ENCODE data around the gene IL11. TPM values are rescaled to one million over a fixed set of nuclear protein-coding genes. Genes with fewer than 3 reads are reported as not detected.

The IL11 gene
- total and polyA plus RNA-seq, 2 donors (not counting 1 experiment from before 2014, with no cell fraction given), result 0.66 to 1.2 TPM

GRCh38 chr19:55344444-55344843 lies 25.8 kb downstream of the IL11 start:
- H3K9me3 ChIP-seq (ENCODE audit: control insufficient read depth, insufficient read depth, low read depth, low read length), result no peaks in the 10 kb centered on the region
- no peaks in the 10 kb centered on the region for H3K27me3 ChIP-seq (ENCODE audit: control insufficient read depth, insufficient read depth, low read length)
- H4K20me1 ChIP-seq (ENCODE audit: control insufficient read depth, extremely low read depth, insufficient read depth, low read length), result no peaks in the 10 kb centered on the region
- H3K4me1 ChIP-seq (ENCODE audit: control insufficient read depth, extremely low read depth, insufficient read depth, low read length), result peaks cover 8% of the 10 kb centered on the region
- H3K4me3 ChIP-seq (replicated peaks in 1 of 4; ENCODE audit: control extremely low read depth in 1 of 4, insufficient read depth in 1 of 4, low read depth in 3 of 4, low read length in 4 of 4), result no peak overlapping the region
- peaks cover 4% of the 10 kb centered on the region for H3K36me3 ChIP-seq (ENCODE audit: control insufficient read depth, insufficient read depth, low read length)
- no peak overlapping the region for H3K9ac ChIP-seq (ENCODE audit: insufficient read depth, low read length)
- H3K27ac ChIP-seq (ENCODE audit: insufficient read depth, low read length), result no peak overlapping the region
- H3K4me2 ChIP-seq (ENCODE audit: extremely low read depth, insufficient read depth, low read length), result no peak overlapping the region
- no peaks in the 10 kb centered on the region for H3K79me2 ChIP-seq (ENCODE audit: control insufficient read depth, insufficient read depth, low read length)
- peak in 1 of 2 donors; percentile 40 for DNase-seq (ENCODE audit: low read depth in 2 of 2)
- no peak overlapping the region for H2AFZ ChIP-seq (ENCODE audit: low read length)
- TF ChIP-seq CTCF (conservative IDR thresholded peaks at IDR 0.05 in 1 of 2, IDR thresholded peaks at IDR 0.05 in 1 of 2; ENCODE audit: low read depth in 1 of 2, low read length in 2 of 2) (no peak), EZH2 (IDR thresholded peaks at IDR 0.05; ENCODE audit: low read length, missing control alignments) (no peak)

DNA sequence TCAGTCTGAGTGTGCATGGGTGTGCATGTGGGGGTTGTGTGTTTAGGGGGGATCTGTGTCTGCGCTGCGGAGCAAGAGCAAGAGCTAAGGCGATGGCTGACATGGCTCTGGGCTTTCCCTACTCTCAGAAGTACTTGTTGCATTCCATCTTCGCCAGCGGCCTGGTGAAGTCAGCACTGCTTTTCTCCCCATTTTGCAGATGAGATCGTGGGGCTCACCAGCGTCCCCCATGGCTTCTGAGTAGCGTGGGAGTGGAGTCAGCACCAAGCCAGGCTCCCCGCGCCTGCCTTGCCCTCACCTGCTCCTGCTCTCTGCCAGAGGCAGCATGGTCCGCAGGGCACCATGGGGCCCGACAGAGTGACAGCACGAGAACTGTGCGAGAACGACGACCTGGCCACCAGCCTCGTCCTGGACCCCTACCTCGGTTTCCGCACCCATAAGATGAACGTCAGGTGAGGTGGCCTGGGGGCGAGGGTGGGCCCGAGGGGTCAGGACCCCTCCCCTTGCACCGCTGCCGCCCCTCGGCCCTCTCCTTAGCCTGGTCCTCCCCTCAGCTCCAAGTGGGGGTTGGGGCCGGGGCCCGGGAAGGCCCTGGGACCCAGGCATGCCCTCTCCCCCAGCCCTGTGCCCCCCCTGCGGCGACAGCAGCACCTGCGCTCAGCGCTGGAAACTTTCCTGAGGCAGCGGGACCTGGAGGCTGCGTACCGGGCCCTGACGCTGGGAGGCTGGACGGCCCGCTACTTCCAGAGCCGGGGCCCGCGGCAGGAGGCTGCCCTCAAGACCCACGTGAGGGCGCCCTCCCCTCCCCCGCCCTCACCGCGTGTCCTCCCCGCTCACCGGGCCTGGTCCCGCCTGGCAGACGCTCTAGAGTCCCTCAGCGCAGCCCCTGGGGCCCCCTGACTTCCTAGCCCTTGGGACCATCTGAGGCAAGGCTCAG lies 28.4 kb downstream of the IL11 start:
- H3K36me3 ChIP-seq (ENCODE audit: control insufficient read depth, insufficient read depth, low read length), result peaks cover 4% of the 10 kb centered on the region
- H3K9ac ChIP-seq (ENCODE audit: insufficient read depth, low read length), result no peak overlapping the region
- peaks cover 11% of the 10 kb centered on the region for H3K4me1 ChIP-seq (ENCODE audit: control insufficient read depth, extremely low read depth, insufficient read depth, low read length)
- no peak for DNase-seq (ENCODE audit: low read depth in 2 of 2)
- no peaks in the 10 kb centered on the region for H4K20me1 ChIP-seq (ENCODE audit: control insufficient read depth, extremely low read depth, insufficient read depth, low read length)
- TF ChIP-seq CTCF (conservative IDR thresholded peaks at IDR 0.05 in 1 of 2, IDR thresholded peaks at IDR 0.05 in 1 of 2; ENCODE audit: low read depth in 1 of 2, low read length in 2 of 2) (no peak), EZH2 (IDR thresholded peaks at IDR 0.05; ENCODE audit: low read length, missing control alignments) (no peak)
- no peaks in the 10 kb centered on the region for H3K79me2 ChIP-seq (ENCODE audit: control insufficient read depth, insufficient read depth, low read length)
- no peak overlapping the region for H3K27ac ChIP-seq (ENCODE audit: insufficient read depth, low read length)
- H2AFZ ChIP-seq (ENCODE audit: low read length), result no peak overlapping the region
- peaks cover 2% of the 10 kb centered on the region for H3K27me3 ChIP-seq (ENCODE audit: control insufficient read depth, insufficient read depth, low read length)
- peak overlapping the region in 1 of 4 experiments; percentile 27 for H3K4me3 ChIP-seq (replicated peaks in 1 of 4; ENCODE audit: control extremely low read depth in 1 of 4, insufficient read depth in 1 of 4, low read depth in 3 of 4, low read length in 4 of 4)
- H3K9me3 ChIP-seq (ENCODE audit: control insufficient read depth, insufficient read depth, low read depth, low read length), result no peaks in the 10 kb centered on the region
- H3K4me2 ChIP-seq (ENCODE audit: extremely low read depth, insufficient read depth, low read length), result peak overlapping the region; percentile 35

DNA sequence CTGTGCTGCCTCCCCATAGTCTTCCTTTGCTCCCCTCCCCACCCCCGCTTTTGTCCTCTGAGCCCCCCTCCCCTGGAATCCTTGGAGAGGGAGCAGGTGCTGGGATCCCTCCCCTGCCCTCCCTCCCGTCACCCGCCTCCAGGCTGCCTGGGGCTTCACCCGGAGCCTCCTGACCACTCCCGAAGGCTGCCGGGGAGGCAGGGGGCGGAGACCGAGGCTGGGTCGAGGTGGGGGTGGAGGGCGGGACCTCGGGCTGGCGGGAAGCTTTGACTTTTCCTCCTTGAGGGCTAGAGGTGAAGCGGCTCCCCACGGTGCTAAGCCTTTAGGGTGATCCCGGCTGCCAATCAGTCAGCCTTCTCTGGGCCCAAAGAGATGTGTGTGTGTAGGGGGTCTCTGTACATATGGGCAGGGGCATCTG lies 29.1 kb downstream of the IL11 start:
- Histone ChIP-seq H3K79me2 (ENCODE audit: control insufficient read depth, insufficient read depth, low read length) (no peaks in the 10 kb centered on the region), H4K20me1 (ENCODE audit: control insufficient read depth, extremely low read depth, insufficient read depth, low read length) (no peaks in the 10 kb centered on the region), H3K4me3 (replicated peaks in 1 of 4; ENCODE audit: control extremely low read depth in 1 of 4, insufficient read depth in 1 of 4, low read depth in 3 of 4, low read length in 4 of 4) (peak overlapping the region in 3 of 4 experiments; percentile 70 to 80 (median 73)), H3K4me1 (ENCODE audit: control insufficient read depth, extremely low read depth, insufficient read depth, low read length) (peaks cover 11% of the 10 kb centered on the region), H2AFZ (ENCODE audit: low read length) (no peak overlapping the region), H3K9ac (ENCODE audit: insufficient read depth, low read length) (no peak overlapping the region), H3K27me3 (ENCODE audit: control insufficient read depth, insufficient read depth, low read length) (peaks cover 5% of the 10 kb centered on the region), H3K36me3 (ENCODE audit: control insufficient read depth, insufficient read depth, low read length) (peaks cover 4% of the 10 kb centered on the region), H3K9me3 (ENCODE audit: control insufficient read depth, insufficient read depth, low read depth, low read length) (no peaks in the 10 kb centered on the region), H3K27ac (ENCODE audit: insufficient read depth, low read length) (no peak overlapping the region), H3K4me2 (ENCODE audit: extremely low read depth, insufficient read depth, low read length) (peak overlapping the region; percentile 94)
- DNase-seq (ENCODE audit: low read depth in 2 of 2), result peak; percentile 44 to 52
- TF ChIP-seq EZH2 (IDR thresholded peaks at IDR 0.05; ENCODE audit: low read length, missing control alignments) (no peak), CTCF (conservative IDR thresholded peaks at IDR 0.05 in 1 of 2, IDR thresholded peaks at IDR 0.05 in 1 of 2; ENCODE audit: low read depth in 1 of 2, low read length in 2 of 2) (no peak)

Data from fibroblast of lung (primary cell).